Stomach (tissue), 9 donors: ENCODE measurements around the gene SMYD3. TPM values are rescaled to one million over a fixed set of nuclear protein-coding genes. Genes with fewer than 3 reads are reported as not detected.

Source experiments
- DNase-seq, 2 donors: peaks; one replicate each; pipeline versions ENCODE4 v3.0.0 to v3.0.0-alpha.2; 2013 to 2019
- H3K27ac ChIP-seq, 5 donors: fragments of 200-600 bp in 4 of 5; sonication (generic) in 4 of 5; one replicate each; pipeline ENCODE4 v1.5.1; 2013 to 2019; ENCODE audit warnings: mild to moderate bottlenecking in 1 of 5, moderate library complexity in 1 of 5
- H3K27me3 ChIP-seq, 3 donors: fragments of 200-600 bp; sonication (generic); one replicate each; pipeline ENCODE4 v1.5.1; 2017 to 2019; ENCODE audit warnings: mixed run types in 1 of 3
- H3K36me3 ChIP-seq, 4 donors: fragments of 200-600 bp; sonication (generic); 1 replicate in 3 of 4; 2 replicates in 1 of 4; pipeline ENCODE4 v1.5.1; 2016 to 2019
- H3K4me1 ChIP-seq, 4 donors: fragments of 200-600 bp; sonication (generic); one replicate each; pipeline ENCODE4 v1.5.1; 2016 to 2019
- H3K4me3 ChIP-seq, 4 donors: fragments of 200-600 bp; sonication (generic) in 3 of 4; one replicate each; pipeline ENCODE4 v1.5.1; 2016 to 2019; ENCODE audit warnings: mild to moderate bottlenecking in 1 of 4
- H3K9me3 ChIP-seq, 4 donors: fragments of 200-600 bp; sonication (generic); one replicate each; pipeline ENCODE4 v1.5.1; 2016 to 2019
- CTCF ChIP-seq, 7 experiments: fragments of 450-650 bp in 4 of 7; fragments of 200-600 bp in 3 of 7; sonication (generic) in 3 of 7; IDR thresholded peaks; one replicate each; pipeline ENCODE4 v1.5.1; 2016 to 2019; ENCODE audit warnings: antibody characterized with exemption in 7 of 7, control low read depth in 2 of 7, mild to moderate bottlenecking in 1 of 7
- EP300 ChIP-seq: sonication (generic); formaldehyde crosslinking; IDR thresholded peaks from one replicate; pipeline ENCODE4 v1.6.1; 2017; ENCODE audit warnings: antibody characterized with exemption
- POLR2A ChIP-seq, 4 donors: fragments of 450-650 bp; IDR thresholded peaks; one replicate each; pipeline ENCODE4 v1.6.1; 2016; ENCODE audit warnings: antibody characterized with exemption in 4 of 4, control low read depth in 2 of 4, mild to moderate bottlenecking in 1 of 4, moderate library complexity in 1 of 4
- POLR2AphosphoS5 ChIP-seq, 3 donors: sonication (generic); formaldehyde crosslinking; IDR thresholded peaks; one replicate each; pipeline ENCODE4 v1.6.1; 2016; ENCODE audit warnings: antibody characterized with exemption in 3 of 3
- WGBS, 5 donors: extraction: QIAGEN DNeasy Blood & Tissue Kit in 3 of 5; methylation state at CpG; one replicate each; pipeline versions ENCODE4 v1.1.5 to v1.1.7; 2013 to 2018; 5-methylcytosine and 5-hydroxymethylcytosine counted together
- intact Hi-C: fragments of 100-400 bp; cut with DNase I; formaldehyde crosslinking; loops from one replicate; pipeline ENCODE4 v1.15.1; 2023; ENCODE audit warnings: low total_unique reads
- polyA plus RNA-seq, 3 donors: library from polyadenylated mRNA; stranded (reverse); fragments of 200-250 nt; gene quantifications; one replicate each; pipeline ENCODE4 v1.2.3, GENCODE V29; 2013
- total RNA-seq, 5 donors: library from RNA; depleted of rRNA; stranded (reverse); fragments of >200 nt; gene quantifications; one replicate each; pipeline versions ENCODE4 v1.1.0 to v1.2.3, GENCODE V29; 2014 to 2016
- donor health status: healthy with polysubstance abuse.
- donor health status: Bipolar disorder and iron deficiency.
- donor health status: healthy.

Gene SMYD3
- total and polyA plus RNA-seq, 8 donors, result 6.4 to 196 (median 27.8) TPM

GRCh38 chr1:246549665-246550064, 42.6 kb upstream of the SMYD3 start:
- Histone ChIP-seq H3K27me3 (no peaks in the 10 kb centered on the region), H3K4me1 (no peaks in the 10 kb centered on the region), H3K4me3 (no peak overlapping the region), H3K36me3 (peaks cover 35 to 100% (median 98%) of the 10 kb centered on the region in 4 donors), H3K27ac (no peak overlapping the region), H3K9me3 (no peaks in the 10 kb centered on the region)
- intact Hi-C loops, result no loop called here
- TF ChIP-seq CTCF (IDR thresholded peaks at IDR 0.05), result no peak
- DNase-seq, result no peak
- 39 to 63% (median 41%) methylated on average over 4 of the region's 4 CpGs for WGBS, 5 donors

GRCh38 chr1:246544001-246544400, 36.9 kb upstream of the SMYD3 start:
- Histone ChIP-seq H3K27me3 (no peaks in the 10 kb centered on the region), H3K4me1 (no peaks in the 10 kb centered on the region), H3K9me3 (no peaks in the 10 kb centered on the region), H3K36me3 (peaks cover 41 to 100% (median 97%) of the 10 kb centered on the region in 4 donors), H3K4me3 (no peak overlapping the region), H3K27ac (no peak overlapping the region)
- WGBS, 5 donors, result 92 to 96% (median 95%) methylated on average over 1 of the region's 1 CpG
- TF ChIP-seq POLR2AphosphoS5 (IDR thresholded peaks at IDR 0.05), result no peak
- TF ChIP-seq POLR2A (IDR thresholded peaks at IDR 0.05), result no peak
- no peak for TF ChIP-seq EP300
- TF ChIP-seq CTCF (IDR thresholded peaks at IDR 0.05), result no peak
- intact Hi-C loops, result no loop called here
- DNase-seq, result no peak

GRCh38 chr1:246540738-246541491, 33.8 kb upstream of the SMYD3 start:
- 88 to 92% (median 91%) methylated on average over 7 of the region's 7 CpGs for WGBS, 5 donors
- Histone ChIP-seq H3K36me3 (peaks cover 40 to 78% (median 69%) of the 10 kb centered on the region in 4 donors), H3K9me3 (no peaks in the 10 kb centered on the region), H3K4me1 (peaks cover 0 to 8% (median 0%) of the 10 kb centered on the region in 4 donors), H3K27me3 (no peaks in the 10 kb centered on the region), H3K4me3 (no peak overlapping the region), H3K27ac (no peak overlapping the region)
- no peak for TF ChIP-seq POLR2AphosphoS5 (IDR thresholded peaks at IDR 0.05)
- no peak for TF ChIP-seq POLR2A (IDR thresholded peaks at IDR 0.05)
- no peak for TF ChIP-seq EP300
- intact Hi-C loops, result no loop called here
- DNase-seq, result no peak

GRCh38 chr1:246537887-246538286, 30.8 kb upstream of the SMYD3 start:
- peak overlapping the region in 1 of 5 donors; percentile 7 for H3K27ac ChIP-seq
- H3K4me3 ChIP-seq, result no peak overlapping the region
- H3K36me3 ChIP-seq, result peaks cover 20 to 47% (median 40%) of the 10 kb centered on the region in 4 donors
- H3K27me3 ChIP-seq, result no peaks in the 10 kb centered on the region
- peaks cover 0 to 8% (median 0%) of the 10 kb centered on the region in 4 donors for H3K4me1 ChIP-seq
- peak; percentile 60 to 62 for DNase-seq
- no peaks in the 10 kb centered on the region for H3K9me3 ChIP-seq
- 39 to 54% (median 44%) methylated on average over 3 of the region's 3 CpGs for WGBS, 5 donors
- intact Hi-C loops, result no loop called here
- TF ChIP-seq POLR2AphosphoS5 (IDR thresholded peaks at IDR 0.05), result peak in 2 of 3 donors; percentile 11 to 51
- no peak for TF ChIP-seq POLR2A (IDR thresholded peaks at IDR 0.05)
- TF ChIP-seq CTCF (IDR thresholded peaks at IDR 0.05), result no peak
- TF ChIP-seq EP300, result no peak

- Histone ChIP-seq H3K27ac (peak overlapping the region in 1 of 5 donors; percentile 7), H3K4me3 (no peak overlapping the region), H3K27me3 (no peaks in the 10 kb centered on the region), H3K36me3 (peaks cover 18 to 43% (median 36%) of the 10 kb centered on the region in 4 donors), H3K9me3 (no peaks in the 10 kb centered on the region), H3K4me1 (peaks cover 0 to 8% (median 0%) of the 10 kb centered on the region in 4 donors)
- no peak for DNase-seq
- TF ChIP-seq CTCF (IDR thresholded peaks at IDR 0.05), result no peak
- no peak for TF ChIP-seq POLR2A (IDR thresholded peaks at IDR 0.05)
- TF ChIP-seq POLR2AphosphoS5 (IDR thresholded peaks at IDR 0.05), result no peak
- TF ChIP-seq EP300, result no peak
- WGBS, 5 donors, result 76 to 81% (median 79%) methylated on average over 7 of the region's 7 CpGs
- intact Hi-C loops, result no loop called here
These were observed 30.4 kb upstream of the SMYD3 start for GRCh38 chr1:246537441-246537840.
